B cell (primary cell): ENCODE measurements around the gene ACTL6B. TPM values are rescaled to one million over a fixed set of nuclear protein-coding genes. Genes with fewer than 3 reads are reported as not detected.

Experiments used
- ATAC-seq: fragments of 200-7000 bp; cut with Tn5 transposase; one replicate; pipeline ENCODE4 v1.10.0; 2021; ENCODE audit warnings: low read depth, mild to moderate bottlenecking, moderate number of reproducible peaks, moderate library complexity
- CTCF ChIA-PET: fragments of 350-600 bp; sonication (Branson Sonifier 250); formaldehyde crosslinking; loops from one replicate; lab custom pipeline; 2021; ENCODE audit warnings: antibody characterized with exemption, inconsistent platforms; lab: Charles Lee
- POLR2A ChIA-PET: fragments of 350-600 bp; sonication (Branson Sonifier 250); formaldehyde crosslinking; loops from one replicate; lab custom pipeline; 2021; ENCODE audit warnings: antibody characterized with exemption; lab: Charles Lee
- DNase-seq: peaks from one replicate; pipeline ENCODE4 v3.0.0; 2013
- H2AFZ ChIP-seq: 2 replicates; pipeline ENCODE4 v1.6.1; 2012; ENCODE audit warnings: mild to moderate bottlenecking, low read depth, low read length; ENCODE audit not compliant: insufficient read depth, poor library complexity, severe bottlenecking
- H3K27ac ChIP-seq, 2 donors: 1 replicate in 1 of 2; 2 replicates in 1 of 2; pipeline ENCODE4 v1.5.1; 2012 to 2013; ENCODE audit warnings: low read length in 2 of 2, mild to moderate bottlenecking in 2 of 2, moderate library complexity in 1 of 2
- H3K27me3 ChIP-seq, 4 experiments: fragments of 200-600 bp in 1 of 4; sonication (generic) in 1 of 4; replicated peaks in 1 of 4; 1 replicate in 2 of 4; 2 replicates in 2 of 4; pipeline versions ENCODE4 v1.6.1 to v1.7.0; 2013 to 2016; ENCODE audit warnings: low read length in 3 of 4, mild to moderate bottlenecking in 2 of 4, mixed read lengths in 1 of 4, moderate library complexity in 1 of 4; ENCODE audit not compliant: insufficient read depth in 4 of 4, control insufficient read depth in 3 of 4; ENCODE audit errors: control extremely low read depth in 1 of 4
- H3K36me3 ChIP-seq, 2 experiments: replicated peaks in 1 of 2; 1 replicate in 1 of 2; 2 replicates in 1 of 2; pipeline versions ENCODE4 v1.6.1 to v1.7.1; 2013; ENCODE audit warnings: low read length in 1 of 2; ENCODE audit not compliant: insufficient read depth in 2 of 2, control insufficient read depth in 1 of 2; ENCODE audit errors: control extremely low read depth in 1 of 2, extremely low read depth in 1 of 2
- H3K4me1 ChIP-seq, 2 donors: fragments of 200-600 bp in 1 of 2; sonication (generic) in 1 of 2; 1 replicate in 1 of 2; 2 replicates in 1 of 2; pipeline versions ENCODE4 v1.5.1 to v1.6.1; 2013 to 2017; ENCODE audit warnings: low read length in 2 of 2; ENCODE audit not compliant: control insufficient read depth in 2 of 2, insufficient read depth in 2 of 2
- H3K4me2 ChIP-seq: replicated peaks from 2 replicates; pipeline ENCODE3; 2012; ENCODE audit warnings: mild to moderate bottlenecking, low read depth, low read length; ENCODE audit not compliant: poor library complexity, severe bottlenecking
- H3K4me3 ChIP-seq, 5 experiments: fragments of 200-600 bp in 1 of 5; sonication (generic) in 1 of 5; 1 replicate in 3 of 5; 2 replicates in 2 of 5; pipeline versions ENCODE4 v1.5.1 to v1.7.0; 2011 to 2016; ENCODE audit warnings: low read length in 4 of 5, mild to moderate bottlenecking in 4 of 5, low read depth in 2 of 5, control low read depth in 1 of 5, moderate library complexity in 1 of 5; ENCODE audit not compliant: insufficient read depth in 1 of 5; ENCODE audit errors: control extremely low read depth in 1 of 5, extremely low read depth in 1 of 5
- H3K79me2 ChIP-seq: fragments of 200-600 bp; sonication (generic); one replicate; pipeline ENCODE4 v1.6.0; 2016; ENCODE audit warnings: low read length; ENCODE audit not compliant: control insufficient read depth, insufficient read depth
- H3K9ac ChIP-seq: fragments of 200-600 bp; sonication (generic); 2 replicates; pipeline ENCODE4 v1.6.1; 2017; ENCODE audit warnings: mild to moderate bottlenecking, low read length, moderate library complexity
- H3K9me3 ChIP-seq, 3 donors: one replicate each; pipeline versions ENCODE4 v1.6.1 to v1.7.1; 2013; ENCODE audit warnings: low read length in 2 of 3; ENCODE audit not compliant: control insufficient read depth in 2 of 3, insufficient read depth in 1 of 3; ENCODE audit errors: control extremely low read depth in 1 of 3
- H4K20me1 ChIP-seq: 2 replicates; pipeline ENCODE4 v1.6.0; 2012; ENCODE audit warnings: mild to moderate bottlenecking, low read length; ENCODE audit not compliant: insufficient read depth, control insufficient read depth, poor library complexity, severe bottlenecking
- H3K27ac Mint-ChIP-seq: one replicate; pipeline ENCODE4 v1.8.0; 2021; ENCODE audit warnings: mixed read lengths
- H3K27me3 Mint-ChIP-seq: one replicate; pipeline ENCODE4 v1.8.0; 2021; ENCODE audit warnings: mixed read lengths
- H3K4me1 Mint-ChIP-seq: one replicate; pipeline ENCODE4 v1.8.0; 2021; ENCODE audit warnings: mixed read lengths
- H3K4me3 Mint-ChIP-seq: one replicate; pipeline ENCODE4 v1.8.0; 2021; ENCODE audit warnings: mixed read lengths
- H3K9me3 Mint-ChIP-seq: one replicate; pipeline ENCODE4 v1.8.0; 2022; ENCODE audit warnings: mixed read lengths; ENCODE audit not compliant: insufficient read depth
- CTCF ChIP-seq: fragments of 200-600 bp; IDR thresholded peaks from one replicate; pipeline ENCODE4 v1.8.0; 2022; ENCODE audit warnings: antibody characterized with exemption, mild to moderate bottlenecking
- EZH2 ChIP-seq: IDR thresholded peaks from 2 replicates; pipeline ENCODE4 v1.6.1; 2012; ENCODE audit warnings: borderline replicate concordance, low read depth, mild to moderate bottlenecking, moderate library complexity, low read length; ENCODE audit not compliant: insufficient read depth, poor library complexity, severe bottlenecking
- WGBS: methylation state at CpG from one replicate; pipeline ENCODE4 v1.1.5; 2013; ENCODE audit warnings: missing lambda C conversion rate; ENCODE audit not compliant: insufficient coverage; 5-methylcytosine and 5-hydroxymethylcytosine counted together
- intact Hi-C: fragments of 100-400 bp; cut with micrococcal nuclease; formaldehyde crosslinking; loops from one replicate; pipeline ENCODE4 v1.10.0; 2022
- polyA plus RNA-seq: library from polyadenylated mRNA; depleted of rRNA; stranded (reverse); fragments of >200 nt; gene quantifications from 2 replicates; pipeline ENCODE4 v1.2.3, GENCODE V29; 2012
- total RNA-seq, 2 donors: library from RNA; stranded (reverse); fragments of 120-200 nt in 1 of 2; gene quantifications; 1 replicate in 1 of 2; 2 replicates in 1 of 2; pipeline versions ENCODE4 v1.2.3 to v1.2.4, GENCODE V29; 2013 to 2022

The ACTL6B gene
- total and polyA plus RNA-seq, 2 donors (not counting 1 experiment from before 2014, with no cell fraction given) = not detected

GRCh38 chr7:100685049-100685605, 28.9 kb upstream of the ACTL6B start:
- Histone ChIP-seq H2AFZ (no peak overlapping the region), H3K4me3 (no peak overlapping the region), H3K9ac (no peak overlapping the region), H3K4me1 (peaks cover 11 to 13% of the 10 kb centered on the region in 2 donors), H3K27me3 (no peaks in the 10 kb centered on the region), H3K79me2 (peaks cover 36% of the 10 kb centered on the region), H3K4me2 (no peak overlapping the region), H3K9me3 (no peaks in the 10 kb centered on the region), H3K36me3 (peaks cover 0 to 85% of the 10 kb centered on the region in 2 experiments), H4K20me1 (peaks cover 79% of the 10 kb centered on the region), H3K27ac (no peak overlapping the region)
- Mint-ChIP-seq H3K27me3 (no peaks in the 10 kb centered on the region), H3K27ac (no peak overlapping the region), H3K9me3 (no peaks in the 10 kb centered on the region), H3K4me3 (no peak overlapping the region), H3K4me1 (peaks cover 17% of the 10 kb centered on the region)
- ATAC-seq (no peak), DNase-seq (no peak)
- ChIA-PET POLR2A (interaction anchor here (0.5 to 0.7 kb wide), 2 partner anchors 51 to 94 kb away, joined by 4 to 7 read pairs; no protein-coding TSS in a partner anchor), CTCF (interaction anchor here (0.9 kb wide), 1 partner anchor 73 kb away, joined by 3 read pairs; the partner anchor contains the start of gene MOSPD3)
- intact Hi-C loops = no loop called here
- 95% methylated on average over 11 of the region's 18 CpGs for WGBS
- no peak for TF ChIP-seq EZH2
- no peak for TF ChIP-seq CTCF

GRCh38 chr7:100684534-100685042, 28.3 kb upstream of the ACTL6B start:
- H4K20me1 ChIP-seq = peaks cover 76% of the 10 kb centered on the region
- WGBS = 97% methylated on average over 14 of the region's 16 CpGs
- H3K79me2 ChIP-seq = peaks cover 31% of the 10 kb centered on the region
- H3K4me3 ChIP-seq = no peak overlapping the region
- H3K4me2 ChIP-seq = no peak overlapping the region
- Mint-ChIP-seq H3K27me3 (no peaks in the 10 kb centered on the region), H3K9me3 (no peaks in the 10 kb centered on the region), H3K4me3 (no peak overlapping the region), H3K4me1 (peaks cover 12% of the 10 kb centered on the region), H3K27ac (no peak overlapping the region)
- POLR2A ChIA-PET = interaction anchor here (0.7 kb wide), 2 partner anchors 51 to 171 kb away, joined by 6 to 7 read pairs; no protein-coding TSS in a partner anchor
- ATAC-seq (no peak), DNase-seq (no peak)
- intact Hi-C loops = no loop called here
- peaks cover 0 to 84% of the 10 kb centered on the region in 2 experiments for H3K36me3 ChIP-seq
- no peak overlapping the region for H3K27ac ChIP-seq
- H2AFZ ChIP-seq = no peak overlapping the region
- H3K9ac ChIP-seq = no peak overlapping the region
- H3K27me3 ChIP-seq = no peaks in the 10 kb centered on the region
- CTCF ChIA-PET = interaction anchor here (0.9 kb wide), 1 partner anchor 72 kb away, joined by 3 read pairs; the partner anchor contains the start of gene MOSPD3
- TF ChIP-seq CTCF = no peak
- TF ChIP-seq EZH2 = no peak
- H3K9me3 ChIP-seq = no peaks in the 10 kb centered on the region
- H3K4me1 ChIP-seq = peaks cover 6 to 7% of the 10 kb centered on the region in 2 donors
